B cell (primary cell): ENCODE measurements around the gene GPC5. TPM values are rescaled to one million over a fixed set of nuclear protein-coding genes. Genes with fewer than 3 reads are reported as not detected.

Source experiments
- ATAC-seq: fragments of 200-7000 bp; cut with Tn5 transposase; one replicate; pipeline ENCODE4 v1.10.0; 2021; ENCODE audit warnings: low read depth, mild to moderate bottlenecking, moderate number of reproducible peaks, moderate library complexity
- CTCF ChIA-PET: fragments of 350-600 bp; sonication (Branson Sonifier 250); formaldehyde crosslinking; loops from one replicate; lab custom pipeline; 2021; ENCODE audit warnings: antibody characterized with exemption, inconsistent platforms; lab: Charles Lee
- POLR2A ChIA-PET: fragments of 350-600 bp; sonication (Branson Sonifier 250); formaldehyde crosslinking; loops from one replicate; lab custom pipeline; 2021; ENCODE audit warnings: antibody characterized with exemption; lab: Charles Lee
- DNase-seq: peaks from one replicate; pipeline ENCODE4 v3.0.0; 2013
- H2AFZ ChIP-seq: 2 replicates; pipeline ENCODE4 v1.6.1; 2012; ENCODE audit warnings: mild to moderate bottlenecking, low read depth, low read length; ENCODE audit not compliant: insufficient read depth, poor library complexity, severe bottlenecking
- H3K27ac ChIP-seq, 2 donors: 1 replicate in 1 of 2; 2 replicates in 1 of 2; pipeline ENCODE4 v1.5.1; 2012 to 2013; ENCODE audit warnings: low read length in 2 of 2, mild to moderate bottlenecking in 2 of 2, moderate library complexity in 1 of 2
- H3K27me3 ChIP-seq, 4 experiments: fragments of 200-600 bp in 1 of 4; sonication (generic) in 1 of 4; replicated peaks in 1 of 4; 1 replicate in 2 of 4; 2 replicates in 2 of 4; pipeline versions ENCODE4 v1.6.1 to v1.7.0; 2013 to 2016; ENCODE audit warnings: low read length in 3 of 4, mild to moderate bottlenecking in 2 of 4, mixed read lengths in 1 of 4, moderate library complexity in 1 of 4; ENCODE audit not compliant: insufficient read depth in 4 of 4, control insufficient read depth in 3 of 4; ENCODE audit errors: control extremely low read depth in 1 of 4
- H3K36me3 ChIP-seq, 2 experiments: replicated peaks in 1 of 2; 1 replicate in 1 of 2; 2 replicates in 1 of 2; pipeline versions ENCODE4 v1.6.1 to v1.7.1; 2013; ENCODE audit warnings: low read length in 1 of 2; ENCODE audit not compliant: insufficient read depth in 2 of 2, control insufficient read depth in 1 of 2; ENCODE audit errors: control extremely low read depth in 1 of 2, extremely low read depth in 1 of 2
- H3K4me1 ChIP-seq, 2 donors: fragments of 200-600 bp in 1 of 2; sonication (generic) in 1 of 2; 1 replicate in 1 of 2; 2 replicates in 1 of 2; pipeline versions ENCODE4 v1.5.1 to v1.6.1; 2013 to 2017; ENCODE audit warnings: low read length in 2 of 2; ENCODE audit not compliant: control insufficient read depth in 2 of 2, insufficient read depth in 2 of 2
- H3K4me2 ChIP-seq: replicated peaks from 2 replicates; pipeline ENCODE3; 2012; ENCODE audit warnings: mild to moderate bottlenecking, low read depth, low read length; ENCODE audit not compliant: poor library complexity, severe bottlenecking
- H3K4me3 ChIP-seq, 5 experiments: fragments of 200-600 bp in 1 of 5; sonication (generic) in 1 of 5; 1 replicate in 3 of 5; 2 replicates in 2 of 5; pipeline versions ENCODE4 v1.5.1 to v1.7.0; 2011 to 2016; ENCODE audit warnings: low read length in 4 of 5, mild to moderate bottlenecking in 4 of 5, low read depth in 2 of 5, control low read depth in 1 of 5, moderate library complexity in 1 of 5; ENCODE audit not compliant: insufficient read depth in 1 of 5; ENCODE audit errors: control extremely low read depth in 1 of 5, extremely low read depth in 1 of 5
- H3K79me2 ChIP-seq: fragments of 200-600 bp; sonication (generic); one replicate; pipeline ENCODE4 v1.6.0; 2016; ENCODE audit warnings: low read length; ENCODE audit not compliant: control insufficient read depth, insufficient read depth
- H3K9ac ChIP-seq: fragments of 200-600 bp; sonication (generic); 2 replicates; pipeline ENCODE4 v1.6.1; 2017; ENCODE audit warnings: mild to moderate bottlenecking, low read length, moderate library complexity
- H3K9me3 ChIP-seq, 3 donors: one replicate each; pipeline versions ENCODE4 v1.6.1 to v1.7.1; 2013; ENCODE audit warnings: low read length in 2 of 3; ENCODE audit not compliant: control insufficient read depth in 2 of 3, insufficient read depth in 1 of 3; ENCODE audit errors: control extremely low read depth in 1 of 3
- H4K20me1 ChIP-seq: 2 replicates; pipeline ENCODE4 v1.6.0; 2012; ENCODE audit warnings: mild to moderate bottlenecking, low read length; ENCODE audit not compliant: insufficient read depth, control insufficient read depth, poor library complexity, severe bottlenecking
- H3K27ac Mint-ChIP-seq: one replicate; pipeline ENCODE4 v1.8.0; 2021; ENCODE audit warnings: mixed read lengths
- H3K27me3 Mint-ChIP-seq: one replicate; pipeline ENCODE4 v1.8.0; 2021; ENCODE audit warnings: mixed read lengths
- H3K4me1 Mint-ChIP-seq: one replicate; pipeline ENCODE4 v1.8.0; 2021; ENCODE audit warnings: mixed read lengths
- H3K4me3 Mint-ChIP-seq: one replicate; pipeline ENCODE4 v1.8.0; 2021; ENCODE audit warnings: mixed read lengths
- H3K9me3 Mint-ChIP-seq: one replicate; pipeline ENCODE4 v1.8.0; 2022; ENCODE audit warnings: mixed read lengths; ENCODE audit not compliant: insufficient read depth
- EZH2 ChIP-seq: IDR thresholded peaks from 2 replicates; pipeline ENCODE4 v1.6.1; 2012; ENCODE audit warnings: borderline replicate concordance, low read depth, mild to moderate bottlenecking, moderate library complexity, low read length; ENCODE audit not compliant: insufficient read depth, poor library complexity, severe bottlenecking
- WGBS: methylation state at CpG from one replicate; pipeline ENCODE4 v1.1.5; 2013; ENCODE audit warnings: missing lambda C conversion rate; ENCODE audit not compliant: insufficient coverage; 5-methylcytosine and 5-hydroxymethylcytosine counted together
- intact Hi-C: fragments of 100-400 bp; cut with micrococcal nuclease; formaldehyde crosslinking; loops from one replicate; pipeline ENCODE4 v1.10.0; 2022
- polyA plus RNA-seq: library from polyadenylated mRNA; depleted of rRNA; stranded (reverse); fragments of >200 nt; gene quantifications from 2 replicates; pipeline ENCODE4 v1.2.3, GENCODE V29; 2012
- total RNA-seq, 2 donors: library from RNA; stranded (reverse); fragments of 120-200 nt in 1 of 2; gene quantifications; 1 replicate in 1 of 2; 2 replicates in 1 of 2; pipeline versions ENCODE4 v1.2.3 to v1.2.4, GENCODE V29; 2013 to 2022
- TF ChIP-seq, protein P1 (sequence below): fragments of 200-600 bp; IDR thresholded peaks from one replicate; pipeline ENCODE4 v1.8.0; 2022; ENCODE audit warnings: antibody characterized with exemption, mild to moderate bottlenecking

Gene GPC5
- total and polyA plus RNA-seq, 2 donors (not counting 1 experiment from before 2014, with no cell fraction given): 0.15 to 0.30 TPM

GRCh38 chr13:91930687-91931086, 532.3 kb downstream of the GPC5 start:
- Histone ChIP-seq H3K4me2 (no peak overlapping the region), H3K27me3 (no peaks in the 10 kb centered on the region), H3K79me2 (no peaks in the 10 kb centered on the region), H3K4me1 (no peaks in the 10 kb centered on the region), H3K27ac (no peak overlapping the region), H2AFZ (no peak overlapping the region), H3K9me3 (no peaks in the 10 kb centered on the region), H4K20me1 (no peaks in the 10 kb centered on the region), H3K4me3 (no peak overlapping the region), H3K36me3 (no peaks in the 10 kb centered on the region), H3K9ac (no peak overlapping the region)
- no CpG with 5 or more reads among the region's 1 CpG for WGBS
- POLR2A ChIA-PET: no interaction called here
- CTCF ChIA-PET: no interaction called here
- TF ChIP-seq, protein P1, sequence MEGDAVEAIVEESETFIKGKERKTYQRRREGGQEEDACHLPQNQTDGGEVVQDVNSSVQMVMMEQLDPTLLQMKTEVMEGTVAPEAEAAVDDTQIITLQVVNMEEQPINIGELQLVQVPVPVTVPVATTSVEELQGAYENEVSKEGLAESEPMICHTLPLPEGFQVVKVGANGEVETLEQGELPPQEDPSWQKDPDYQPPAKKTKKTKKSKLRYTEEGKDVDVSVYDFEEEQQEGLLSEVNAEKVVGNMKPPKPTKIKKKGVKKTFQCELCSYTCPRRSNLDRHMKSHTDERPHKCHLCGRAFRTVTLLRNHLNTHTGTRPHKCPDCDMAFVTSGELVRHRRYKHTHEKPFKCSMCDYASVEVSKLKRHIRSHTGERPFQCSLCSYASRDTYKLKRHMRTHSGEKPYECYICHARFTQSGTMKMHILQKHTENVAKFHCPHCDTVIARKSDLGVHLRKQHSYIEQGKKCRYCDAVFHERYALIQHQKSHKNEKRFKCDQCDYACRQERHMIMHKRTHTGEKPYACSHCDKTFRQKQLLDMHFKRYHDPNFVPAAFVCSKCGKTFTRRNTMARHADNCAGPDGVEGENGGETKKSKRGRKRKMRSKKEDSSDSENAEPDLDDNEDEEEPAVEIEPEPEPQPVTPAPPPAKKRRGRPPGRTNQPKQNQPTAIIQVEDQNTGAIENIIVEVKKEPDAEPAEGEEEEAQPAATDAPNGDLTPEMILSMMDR: no peak
- TF ChIP-seq EZH2: no peak
- Mint-ChIP-seq H3K4me3 (no peak overlapping the region), H3K4me1 (no peaks in the 10 kb centered on the region), H3K27ac (no peak overlapping the region), H3K9me3 (peaks cover 5% of the 10 kb centered on the region), H3K27me3 (no peaks in the 10 kb centered on the region)
- intact Hi-C loops: no loop called here
- DNase-seq (no peak), ATAC-seq (no peak)

GRCh38 chr13:91934354-91934753, 535.9 kb downstream of the GPC5 start:
- H3K27ac ChIP-seq: no peak overlapping the region
- Mint-ChIP-seq H3K27me3 (no peaks in the 10 kb centered on the region), H3K4me3 (no peak overlapping the region), H3K4me1 (no peaks in the 10 kb centered on the region), H3K27ac (no peak overlapping the region), H3K9me3 (no peaks in the 10 kb centered on the region)
- intact Hi-C loops: no loop called here
- no peak overlapping the region for H3K4me2 ChIP-seq
- ATAC-seq (no peak), DNase-seq (no peak)
- H4K20me1 ChIP-seq: no peaks in the 10 kb centered on the region
- H3K9ac ChIP-seq: no peak overlapping the region
- H3K79me2 ChIP-seq: no peaks in the 10 kb centered on the region
- POLR2A ChIA-PET: no interaction called here
- CTCF ChIA-PET: no interaction called here
- no CpG with 5 or more reads among the region's 4 CpGs for WGBS
- no peaks in the 10 kb centered on the region for H3K4me1 ChIP-seq
- no peaks in the 10 kb centered on the region for H3K9me3 ChIP-seq
- no peak overlapping the region for H3K4me3 ChIP-seq
- H3K36me3 ChIP-seq: no peaks in the 10 kb centered on the region
- no peak overlapping the region for H2AFZ ChIP-seq
- H3K27me3 ChIP-seq: no peaks in the 10 kb centered on the region
- no peak for TF ChIP-seq EZH2
- TF ChIP-seq, protein P1: no peak
